WTC11 (cell line): ENCODE data around the gene STRN3. TPM values are rescaled to one million over a fixed set of nuclear protein-coding genes. Genes with fewer than 3 reads are reported as not detected.

Experiments used
- ATAC-seq: fragments of 200-7000 bp; cut with Tn5 transposase; 2 replicates; pipeline ENCODE4 v1.10.0; 2021; ENCODE audit warnings: mild to moderate bottlenecking, moderate library complexity
- CTCF ChIA-PET: fragments of 300-600 bp; sonication (Branson Sonifier 250); formaldehyde crosslinking; loops from one replicate; lab custom pipeline; 2021; ENCODE audit warnings: antibody characterized with exemption; lab: Charles Lee
- POLR2A ChIA-PET: fragments of 350-600 bp; sonication (Branson Sonifier 250); formaldehyde crosslinking; loops from one replicate; lab custom pipeline; 2021; ENCODE audit warnings: antibody characterized with exemption; lab: Charles Lee
- DNase-seq: peaks from one replicate; pipeline ENCODE4 v3.0.0; 2021; ENCODE audit warnings: low spot score
- H3K27ac Mint-ChIP-seq: 2 replicates; pipeline ENCODE4 v1.8.0; 2021; ENCODE audit warnings: mixed read lengths
- H3K27me3 Mint-ChIP-seq: 2 replicates; pipeline ENCODE4 v1.8.0; 2021; ENCODE audit warnings: low read depth, mild to moderate bottlenecking, moderate library complexity, mixed read lengths
- H3K36me3 Mint-ChIP-seq: 2 replicates; pipeline ENCODE4 v1.8.0; 2021; ENCODE audit warnings: mixed read lengths
- H3K4me1 Mint-ChIP-seq: 2 replicates; pipeline ENCODE4 v1.8.0; 2022; ENCODE audit warnings: mixed read lengths
- H3K4me3 Mint-ChIP-seq: 2 replicates; pipeline ENCODE4 v1.8.0; 2021; ENCODE audit warnings: mild to moderate bottlenecking, moderate library complexity, mixed read lengths
- H3K9me3 Mint-ChIP-seq: 2 replicates; pipeline ENCODE4 v1.8.0; 2021; ENCODE audit warnings: mixed read lengths
- CDX4 ChIP-seq: fragments of 250-450 bp; sonication (Bioruptor Pico); IDR thresholded peaks from 2 replicates; pipeline ENCODE4 v1.9.0; 2021; ENCODE audit warnings: moderate library complexity, mild to moderate bottlenecking, inconsistent platforms, borderline replicate concordance
- CREB1 ChIP-seq: sonication (generic); formaldehyde crosslinking; IDR thresholded peaks from 2 replicates; pipeline ENCODE4 v1.8.0; 2023; ENCODE audit warnings: mild to moderate bottlenecking, missing genetic modification reagents
- CREM ChIP-seq: sonication (generic); formaldehyde crosslinking; IDR thresholded peaks from 2 replicates; pipeline ENCODE4 v1.8.1; 2022; ENCODE audit warnings: mild to moderate bottlenecking, missing genetic modification reagents, moderate library complexity
- E2F1 ChIP-seq: sonication (generic); formaldehyde crosslinking; IDR thresholded peaks from 2 replicates; pipeline ENCODE4 v1.8.0; 2022; ENCODE audit warnings: mild to moderate bottlenecking, missing genetic modification reagents
- ESRRA ChIP-seq: sonication (generic); formaldehyde crosslinking; IDR thresholded peaks from 2 replicates; pipeline ENCODE4 v1.8.1; 2022; ENCODE audit warnings: mild to moderate bottlenecking, missing genetic modification reagents, borderline replicate concordance
- FOXJ3 ChIP-seq: sonication (generic); formaldehyde crosslinking; IDR thresholded peaks from 2 replicates; pipeline ENCODE4 v1.9.0; 2021; ENCODE audit warnings: missing genetic modification reagents, mild to moderate bottlenecking, borderline replicate concordance
- HMGA2 ChIP-seq: fragments of 250-450 bp; sonication (Bioruptor Pico); IDR thresholded peaks from 2 replicates; pipeline ENCODE4 v1.4.0; 2021; ENCODE audit warnings: mild to moderate bottlenecking, moderate library complexity
- HMGXB4 ChIP-seq: sonication (generic); formaldehyde crosslinking; IDR thresholded peaks from 2 replicates; pipeline ENCODE4 v1.8.1; 2023; ENCODE audit warnings: mild to moderate bottlenecking, moderate library complexity, missing genetic modification reagents
- MAX ChIP-seq: sonication (generic); formaldehyde crosslinking; IDR thresholded peaks from 2 replicates; pipeline ENCODE4 v1.8.0; 2022; ENCODE audit warnings: mild to moderate bottlenecking, missing genetic modification reagents
- SMAD4 ChIP-seq: sonication (generic); formaldehyde crosslinking; IDR thresholded peaks from 2 replicates; pipeline ENCODE4 v1.8.0; 2022; ENCODE audit warnings: mild to moderate bottlenecking, missing genetic modification reagents
- SP1 ChIP-seq: sonication (generic); formaldehyde crosslinking; conservative IDR thresholded peaks from 2 replicates; pipeline ENCODE4 v1.8.1; 2022; ENCODE audit warnings: missing genetic modification reagents
- TEAD1 ChIP-seq: sonication (generic); formaldehyde crosslinking; IDR thresholded peaks from 2 replicates; pipeline ENCODE4 v1.8.0; 2022; ENCODE audit warnings: mild to moderate bottlenecking, missing genetic modification reagents
- ZNF396 ChIP-seq: fragments of 250-450 bp; sonication (Bioruptor Pico); IDR thresholded peaks from 2 replicates; pipeline ENCODE4 v1.8.0; 2021; ENCODE audit warnings: mild to moderate bottlenecking, moderate library complexity, borderline replicate concordance
- ZNF423 ChIP-seq: fragments of 250-450 bp; sonication (Bioruptor Pico); IDR thresholded peaks from 2 replicates; pipeline ENCODE4 v2.1.2; 2022; ENCODE audit warnings: mild to moderate bottlenecking, moderate library complexity
- ZNF512 ChIP-seq: sonication (generic); formaldehyde crosslinking; IDR thresholded peaks from 2 replicates; pipeline ENCODE4 v1.8.1; 2022; ENCODE audit warnings: missing genetic modification reagents, borderline replicate concordance
- total RNA-seq: library from RNA; stranded (reverse); gene quantifications from 3 replicates; pipeline ENCODE4 v1.2.3, GENCODE V29; 2021
- TF ChIP-seq, protein P1 (sequence below): sonication (generic); formaldehyde crosslinking; conservative IDR thresholded peaks from 2 replicates; pipeline ENCODE4 v1.8.1; 2023; ENCODE audit warnings: mild to moderate bottlenecking, low read depth, missing genetic modification reagents, moderate library complexity
- TF ChIP-seq, protein P2 (sequence below): sonication (generic); formaldehyde crosslinking; IDR thresholded peaks from 2 replicates; pipeline ENCODE4 v1.8.1; 2022; ENCODE audit warnings: low read depth, missing genetic modification reagents, borderline replicate concordance
- TF ChIP-seq, protein P3 (sequence below): sonication (generic); formaldehyde crosslinking; IDR thresholded peaks from 2 replicates; pipeline ENCODE4 v1.8.0; 2022; ENCODE audit warnings: mild to moderate bottlenecking, missing genetic modification reagents

STRN3 gene
- total RNA-seq, 1 experiment from 2014 or later: 37.1 TPM

DNA sequence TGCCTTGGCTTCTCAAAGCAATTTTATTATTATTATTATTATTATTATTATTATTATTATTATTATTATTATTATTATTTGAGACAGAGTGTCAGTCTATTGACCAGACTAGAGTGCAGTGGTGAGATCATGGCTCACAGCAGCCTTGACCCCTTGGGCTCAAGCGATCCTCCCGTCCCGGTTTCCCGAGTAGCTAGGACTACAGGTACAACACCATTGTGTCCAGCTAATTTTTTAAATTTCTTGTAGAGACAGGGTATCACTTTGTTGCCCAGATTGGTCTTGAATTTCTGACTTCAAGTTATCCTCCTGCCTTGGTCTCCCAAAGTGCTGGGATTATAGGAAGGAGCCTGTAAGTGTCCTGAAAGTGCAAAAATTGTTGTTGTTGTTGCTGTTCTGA is 12.3 kb downstream of the STRN3 start:
- H3K4me1 Mint-ChIP-seq: peaks cover 7% of the 10 kb centered on the region; the same call in 1 of the 2 replicates
- no peak for DNase-seq
- no peak overlapping the region for H3K4me3 Mint-ChIP-seq
- H3K27ac Mint-ChIP-seq: no peak overlapping the region
- ChIA-PET POLR2A (no interaction called here), CTCF (no interaction called here)
- no peaks in the 10 kb centered on the region for H3K9me3 Mint-ChIP-seq
- no peaks in the 10 kb centered on the region for H3K27me3 Mint-ChIP-seq
- H3K36me3 Mint-ChIP-seq: peaks cover 20% of the 10 kb centered on the region
- TF ChIP-seq TEAD1 (CRISPR knock-in tag): no peak
- TF ChIP-seq HMGA2: peak; percentile 71; the same call in 1 of the 2 replicates
- TF ChIP-seq, all 79 proteins: peak for 1
- ATAC-seq: no peak

GRCh38 chr14:31010935-31011334 is 15.2 kb downstream of the STRN3 start:
- ChIA-PET POLR2A (no interaction called here), CTCF (no interaction called here)
- peaks cover 22% of the 10 kb centered on the region for H3K36me3 Mint-ChIP-seq
- no peak for TF ChIP-seq E2F1 (CRISPR knock-in tag)
- no peak for TF ChIP-seq MAX
- TF ChIP-seq SMAD4 (CRISPR knock-in tag): no peak
- ATAC-seq (no peak), DNase-seq (no peak)
- H3K4me1 Mint-ChIP-seq: peaks cover 10% of the 10 kb centered on the region
- H3K27me3 Mint-ChIP-seq: no peaks in the 10 kb centered on the region
- H3K9me3 Mint-ChIP-seq: no peaks in the 10 kb centered on the region
- H3K27ac Mint-ChIP-seq: 0 out of 2 replicates have a peak overlapping the region, but pooled peaks have one; percentile 63
- no peak overlapping the region for H3K4me3 Mint-ChIP-seq

DNA sequence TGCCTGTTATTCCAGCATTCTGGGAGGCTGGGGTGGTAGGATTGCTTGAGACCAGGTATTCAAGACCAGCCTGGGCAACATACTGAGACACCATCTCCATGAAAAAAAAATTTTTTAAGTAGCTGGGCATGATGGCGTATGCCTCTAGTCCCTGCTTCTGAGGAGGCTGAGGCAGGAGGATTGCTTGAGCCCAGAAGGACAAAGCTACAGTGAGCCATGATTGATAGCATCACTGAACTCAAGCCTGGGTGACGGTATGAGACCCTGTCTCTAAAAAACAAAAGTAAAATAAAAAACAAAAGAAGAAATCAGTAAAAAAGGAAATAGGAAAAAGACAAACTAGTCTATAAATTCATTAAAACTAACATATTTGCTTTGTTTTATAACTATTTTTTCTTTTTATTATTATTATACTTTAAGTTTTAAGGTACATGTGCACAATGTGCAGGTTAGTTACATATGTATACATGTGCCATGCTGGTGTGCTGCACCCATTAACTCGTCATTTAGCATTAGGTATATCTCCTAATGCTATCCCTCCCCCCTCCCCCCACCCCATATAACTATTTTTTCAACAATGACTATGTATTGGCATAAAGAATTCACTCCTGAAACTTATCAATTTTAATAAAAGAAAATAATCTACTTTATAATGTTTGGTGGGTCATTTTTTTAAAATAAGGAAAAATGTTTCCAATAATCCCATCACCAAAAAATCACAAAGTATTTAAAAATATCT is 16.2 kb downstream of the STRN3 start:
- Mint-ChIP-seq H3K27ac (no peak overlapping the region), H3K4me1 (peaks cover 15% of the 10 kb centered on the region), H3K9me3 (no peaks in the 10 kb centered on the region), H3K27me3 (no peaks in the 10 kb centered on the region), H3K4me3 (no peak overlapping the region), H3K36me3 (peaks cover 22% of the 10 kb centered on the region)
- no peak for ATAC-seq
- DNase-seq: no peak
- CTCF ChIA-PET: no interaction called here
- POLR2A ChIA-PET: no interaction called here
- TF ChIP-seq SMAD4 (CRISPR knock-in tag) (no peak), ESRRA (CRISPR knock-in tag) (no peak), CDX4 (CRISPR knock-in tag) (no peak), FOXJ3 (no peak), ZNF512 (CRISPR knock-in tag) (no peak), CREB1 (CRISPR knock-in tag) (no peak), HMGXB4 (CRISPR knock-in tag) (no peak), E2F1 (CRISPR knock-in tag) (no peak), ZNF396 (no peak), CREM (no peak), SP1 (no peak), ZNF423 (CRISPR knock-in tag) (no peak)
- TF ChIP-seq, protein P1, sequence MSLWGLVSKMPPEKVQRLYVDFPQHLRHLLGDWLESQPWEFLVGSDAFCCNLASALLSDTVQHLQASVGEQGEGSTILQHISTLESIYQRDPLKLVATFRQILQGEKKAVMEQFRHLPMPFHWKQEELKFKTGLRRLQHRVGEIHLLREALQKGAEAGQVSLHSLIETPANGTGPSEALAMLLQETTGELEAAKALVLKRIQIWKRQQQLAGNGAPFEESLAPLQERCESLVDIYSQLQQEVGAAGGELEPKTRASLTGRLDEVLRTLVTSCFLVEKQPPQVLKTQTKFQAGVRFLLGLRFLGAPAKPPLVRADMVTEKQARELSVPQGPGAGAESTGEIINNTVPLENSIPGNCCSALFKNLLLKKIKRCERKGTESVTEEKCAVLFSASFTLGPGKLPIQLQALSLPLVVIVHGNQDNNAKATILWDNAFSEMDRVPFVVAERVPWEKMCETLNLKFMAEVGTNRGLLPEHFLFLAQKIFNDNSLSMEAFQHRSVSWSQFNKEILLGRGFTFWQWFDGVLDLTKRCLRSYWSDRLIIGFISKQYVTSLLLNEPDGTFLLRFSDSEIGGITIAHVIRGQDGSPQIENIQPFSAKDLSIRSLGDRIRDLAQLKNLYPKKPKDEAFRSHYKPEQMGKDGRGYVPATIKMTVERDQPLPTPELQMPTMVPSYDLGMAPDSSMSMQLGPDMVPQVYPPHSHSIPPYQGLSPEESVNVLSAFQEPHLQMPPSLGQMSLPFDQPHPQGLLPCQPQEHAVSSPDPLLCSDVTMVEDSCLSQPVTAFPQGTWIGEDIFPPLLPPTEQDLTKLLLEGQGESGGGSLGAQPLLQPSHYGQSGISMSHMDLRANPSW (CRISPR knock-in tag): no peak
- TF ChIP-seq, protein P2, sequence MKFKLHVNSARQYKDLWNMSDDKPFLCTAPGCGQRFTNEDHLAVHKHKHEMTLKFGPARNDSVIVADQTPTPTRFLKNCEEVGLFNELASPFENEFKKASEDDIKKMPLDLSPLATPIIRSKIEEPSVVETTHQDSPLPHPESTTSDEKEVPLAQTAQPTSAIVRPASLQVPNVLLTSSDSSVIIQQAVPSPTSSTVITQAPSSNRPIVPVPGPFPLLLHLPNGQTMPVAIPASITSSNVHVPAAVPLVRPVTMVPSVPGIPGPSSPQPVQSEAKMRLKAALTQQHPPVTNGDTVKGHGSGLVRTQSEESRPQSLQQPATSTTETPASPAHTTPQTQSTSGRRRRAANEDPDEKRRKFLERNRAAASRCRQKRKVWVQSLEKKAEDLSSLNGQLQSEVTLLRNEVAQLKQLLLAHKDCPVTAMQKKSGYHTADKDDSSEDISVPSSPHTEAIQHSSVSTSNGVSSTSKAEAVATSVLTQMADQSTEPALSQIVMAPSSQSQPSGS (CRISPR knock-in tag): no peak
- TF ChIP-seq, protein P3, sequence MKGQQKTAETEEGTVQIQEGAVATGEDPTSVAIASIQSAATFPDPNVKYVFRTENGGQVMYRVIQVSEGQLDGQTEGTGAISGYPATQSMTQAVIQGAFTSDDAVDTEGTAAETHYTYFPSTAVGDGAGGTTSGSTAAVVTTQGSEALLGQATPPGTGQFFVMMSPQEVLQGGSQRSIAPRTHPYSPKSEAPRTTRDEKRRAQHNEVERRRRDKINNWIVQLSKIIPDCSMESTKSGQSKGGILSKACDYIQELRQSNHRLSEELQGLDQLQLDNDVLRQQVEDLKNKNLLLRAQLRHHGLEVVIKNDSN (CRISPR knock-in tag): no peak
